A549 (cell line): ENCODE results near the gene BTG4. TPM values are rescaled to one million over a fixed set of nuclear protein-coding genes. Genes with fewer than 3 reads are reported as not detected.

Experiments
- ATAC-seq, 2 experiments: fragments of 200-7000 bp in 1 of 2; fragments of >200 bp in 1 of 2; cut with Nextera tagmentation in 1 of 2; cut with Tn5 transposase in 1 of 2; 3 replicates each; pipeline versions ENCODE4 v1.8.0 to v1.9.1; 2018 to 2020; ENCODE audit warnings: mild to moderate bottlenecking in 1 of 2, moderate library complexity in 1 of 2
- CTCF ChIA-PET: fragments of 300-600 bp; sonication (Branson Sonifier 250); formaldehyde crosslinking; extraction: SDS; loops from one replicate; lab custom pipeline; 2021; ENCODE audit warnings: antibody characterized with exemption, inconsistent platforms; lab: Yijun Ruan, JAX
- POLR2A ChIA-PET: fragments of 350-600 bp; formaldehyde crosslinking; extraction: SDS; loops from one replicate; lab custom pipeline; 2021; ENCODE audit warnings: antibody characterized with exemption, inconsistent platforms; lab: Yijun Ruan, JAX
- DNase-seq, 2 experiments: peaks; one replicate each; pipeline versions ENCODE4 v3.0.0 to v3.0.0-alpha.2; 2011 to 2016; ENCODE audit warnings: low read depth in 1 of 2, low spot score in 1 of 2
- FAIRE-seq: peaks from 2 replicates; lab custom pipeline; 2011; peaks lifted over from hg19 to GRCh38; lab: Jason Lieb, UNC
- H3K27ac ChIP-seq, 2 experiments: fragments of >200 bp; sonication (Bioruptor Twin); formaldehyde crosslinking; 3 replicates each; pipeline ENCODE4 v1.5.1; 2016 to 2017
- H3K4me1 ChIP-seq: fragments of >200 bp; sonication (Bioruptor Twin); formaldehyde crosslinking; 3 replicates; pipeline ENCODE4 v1.6.1; 2016
- H3K4me2 ChIP-seq: fragments of >200 bp; sonication (Bioruptor Twin); formaldehyde crosslinking; 3 replicates; pipeline ENCODE4 v1.6.1; 2016
- H3K4me3 ChIP-seq: fragments of >200 bp; sonication (Bioruptor Twin); formaldehyde crosslinking; 3 replicates; pipeline ENCODE4 v1.5.1; 2016
- H3K9me3 ChIP-seq: fragments of >200 bp; sonication (Bioruptor Twin); formaldehyde crosslinking; 3 replicates; pipeline ENCODE4 v1.6.1; 2016
- ATOH8 ChIP-seq: fragments of 250-450 bp; sonication (Bioruptor Pico); IDR thresholded peaks from 2 replicates; pipeline ENCODE4 v1.5.0; 2020; ENCODE audit warnings: low read depth, mild to moderate bottlenecking, moderate library complexity
- BHLHE40 ChIP-seq: IDR thresholded peaks from 2 replicates; pipeline ENCODE4 v1.6.1; 2012; ENCODE audit warnings: low read depth, low read length, inconsistent platforms
- CBX2 ChIP-seq: fragments of 200-600 bp; sonication (generic); IDR thresholded peaks from 2 replicates; pipeline ENCODE4 v1.6.1; 2016; ENCODE audit warnings: low read depth, mild to moderate bottlenecking, borderline replicate concordance
- CEBPB ChIP-seq, 2 experiments: fragments of >200 bp in 1 of 2; sonication (Bioruptor Twin) in 1 of 2; formaldehyde crosslinking in 1 of 2; IDR thresholded peaks; 2 replicates each; pipeline ENCODE4 v1.6.1; 2012 to 2016
- CHD2 ChIP-seq: fragments of 150-350 bp; IDR thresholded peaks from 2 replicates; pipeline ENCODE4 v1.6.1; 2014; ENCODE audit warnings: low read length; ENCODE audit not compliant: partially characterized antibody
- CHD4 ChIP-seq: fragments of 200-600 bp; sonication (generic); IDR thresholded peaks from 2 replicates; pipeline ENCODE4 v1.6.1; 2016; ENCODE audit warnings: antibody characterized with exemption, mild to moderate bottlenecking, borderline replicate concordance
- CTCF ChIP-seq: fragments of >200 bp; sonication (Bioruptor Twin); formaldehyde crosslinking; IDR thresholded peaks from 3 replicates; pipeline ENCODE4 v1.5.1; 2016
- EHMT2 ChIP-seq: fragments of 200-600 bp; sonication (generic); IDR thresholded peaks from 2 replicates; pipeline ENCODE4 v1.6.1; 2016; ENCODE audit warnings: antibody characterized with exemption, low read depth, mild to moderate bottlenecking, moderate library complexity
- ESRRA ChIP-seq: fragments of 150-350 bp; IDR thresholded peaks from 2 replicates; pipeline ENCODE4 v1.6.1; 2014; ENCODE audit warnings: mild to moderate bottlenecking, low read length, borderline replicate concordance
- FOSB ChIP-seq: fragments of 250-450 bp; sonication (Bioruptor Pico); IDR thresholded peaks from 2 replicates; pipeline ENCODE4 v1.5.0; 2020; ENCODE audit warnings: mild to moderate bottlenecking, moderate library complexity
- FOSL2 ChIP-seq, 2 experiments: fragments of 450-650 bp in 1 of 2; fragments of >200 bp in 1 of 2; sonication (Bioruptor Twin) in 1 of 2; formaldehyde crosslinking; IDR thresholded peaks; 2 replicates each; pipeline versions ENCODE4 v1.5.0 to v1.6.1; 2016 to 2020; ENCODE audit warnings: mild to moderate bottlenecking in 1 of 2, moderate library complexity in 1 of 2
- FOXS1 ChIP-seq: fragments of 250-450 bp; sonication (Bioruptor Pico); IDR thresholded peaks from 2 replicates; pipeline ENCODE4 v1.5.0; 2020; ENCODE audit warnings: mild to moderate bottlenecking, moderate library complexity
- HDAC2 ChIP-seq: fragments of 200-600 bp; sonication (generic); IDR thresholded peaks from 2 replicates; pipeline ENCODE4 v1.6.1; 2016
- HEYL ChIP-seq: fragments of 250-450 bp; sonication (Bioruptor Pico); IDR thresholded peaks from 2 replicates; pipeline ENCODE4 v1.8.0; 2021; ENCODE audit warnings: mild to moderate bottlenecking, moderate library complexity
- HMGXB4 ChIP-seq: fragments of 250-450 bp; sonication (Bioruptor Pico); IDR thresholded peaks from 2 replicates; pipeline ENCODE4 v1.5.0; 2021; ENCODE audit warnings: mild to moderate bottlenecking, moderate library complexity, borderline replicate concordance
- HOXB13 ChIP-seq: fragments of 250-450 bp; sonication (Bioruptor Pico); IDR thresholded peaks from 2 replicates; pipeline ENCODE4 v1.5.0; 2020; ENCODE audit warnings: low read depth, mild to moderate bottlenecking, moderate library complexity
- JUNB ChIP-seq: fragments of >200 bp; sonication (Bioruptor Twin); formaldehyde crosslinking; IDR thresholded peaks from 2 replicates; pipeline ENCODE4 v1.6.1; 2016
- MAX ChIP-seq: IDR thresholded peaks from 2 replicates; pipeline ENCODE4 v1.6.1; 2012
- MAZ ChIP-seq: fragments of 150-350 bp; IDR thresholded peaks from 2 replicates; pipeline ENCODE4 v1.6.1; 2014; ENCODE audit warnings: antibody characterized with exemption, low read depth, low read length, borderline replicate concordance
- NR3C1 ChIP-seq: fragments of >200 bp; sonication (Bioruptor Twin); formaldehyde crosslinking; IDR thresholded peaks from 3 replicates; pipeline ENCODE4 v1.6.1; 2017
- RARB ChIP-seq: fragments of 250-450 bp; sonication (Bioruptor Pico); IDR thresholded peaks from 2 replicates; pipeline ENCODE4 v1.8.0; 2021; ENCODE audit warnings: mild to moderate bottlenecking, moderate library complexity
- RFX5 ChIP-seq: fragments of 450-650 bp; IDR thresholded peaks from 2 replicates; pipeline ENCODE4 v1.7.1; 2014; ENCODE audit warnings: antibody characterized with exemption, mild to moderate bottlenecking, moderate library complexity
- TFCP2L1 ChIP-seq: fragments of 250-450 bp; sonication (Bioruptor Pico); IDR thresholded peaks from 2 replicates; pipeline ENCODE4 v1.5.0; 2021; ENCODE audit warnings: mild to moderate bottlenecking
- ZC3H11A ChIP-seq: fragments of 450-650 bp; IDR thresholded peaks from 2 replicates; pipeline ENCODE4 v1.6.1; 2014; ENCODE audit warnings: antibody characterized with exemption, mild to moderate bottlenecking
- ZSCAN20 ChIP-seq: fragments of 250-450 bp; sonication (Bioruptor Pico); IDR thresholded peaks from 2 replicates; pipeline ENCODE4 v1.8.0; 2022; ENCODE audit warnings: mild to moderate bottlenecking, moderate library complexity
- WGBS: methylation state at CpG from one replicate; pipeline ENCODE4 v1.1.6; 2017; ENCODE audit errors: missing lambda C conversion rate; 5-methylcytosine and 5-hydroxymethylcytosine counted together
- polyA plus RNA-seq, 4 experiments: library from polyadenylated mRNA; depleted of rRNA in 3 of 4; stranded (reverse); fragments of >200 nt; fragmentation: RNase III in 1 of 4; extraction: RNeasy Plus Mini Kit Qiagen cat#74134 plus additional on column Dnase treatment in 1 of 4; gene quantifications; 2 replicates in 3 of 4; 3 replicates in 1 of 4; pipeline ENCODE4 v1.2.3, GENCODE V29; 2011 to 2017

The BTG4 gene
- polyA plus RNA-seq, 2 of the 4 experiments (the other 2 are of a cell fraction) = 0.23 to 0.36 TPM

- no peaks in the 10 kb centered on the region for H3K9me3 ChIP-seq
- TF ChIP-seq CHD2 = no peak
- TF ChIP-seq CHD4 = no peak
- no peak for TF ChIP-seq EHMT2
- no peak for TF ChIP-seq MAX
- TF ChIP-seq CTCF = no peak
- TF ChIP-seq HMGXB4 = no peak
- no peak for TF ChIP-seq TFCP2L1 (CRISPR knock-in tag)
- no peak for TF ChIP-seq ZC3H11A
- no peak for TF ChIP-seq ESRRA
- no peak for TF ChIP-seq FOXS1
- TF ChIP-seq FOSL2 (IDR thresholded peaks at IDR 0.05) = no peak
- TF ChIP-seq FOSL2 (CRISPR knock-in tag; IDR thresholded peaks at IDR 0.05) = no peak
- TF ChIP-seq JUNB = no peak
- CTCF ChIA-PET = no interaction called here
- no peak overlapping the region for H3K4me3 ChIP-seq
- WGBS = 45% methylated on average over 4 of the region's 4 CpGs
- H3K4me2 ChIP-seq = no peak overlapping the region
- ATAC-seq = no peak
- H3K27ac ChIP-seq = no peak overlapping the region
- DNase-seq = no peak
- no peak for FAIRE-seq
- POLR2A ChIA-PET = no interaction called here
- no peaks in the 10 kb centered on the region for H3K4me1 ChIP-seq
Observed at GRCh38 chr11:111469200-111469599, 43.0 kb downstream of the BTG4 start.

GRCh38 chr11:111466615-111467014 is 45.6 kb downstream of the BTG4 start:
- no peak overlapping the region for H3K4me2 ChIP-seq
- H3K9me3 ChIP-seq = no peaks in the 10 kb centered on the region
- CTCF ChIA-PET = no interaction called here
- TF ChIP-seq CHD2 = no peak
- TF ChIP-seq CEBPB (IDR thresholded peaks at IDR 0.05) = no peak
- TF ChIP-seq TFCP2L1 (CRISPR knock-in tag) = no peak
- no peak for TF ChIP-seq BHLHE40
- no peak for TF ChIP-seq HEYL (CRISPR knock-in tag)
- TF ChIP-seq CTCF = no peak
- TF ChIP-seq ATOH8 (CRISPR knock-in tag) = no peak
- no peak for TF ChIP-seq ZSCAN20
- TF ChIP-seq RARB (CRISPR knock-in tag) = no peak
- TF ChIP-seq CHD4 = no peak
- no peak for TF ChIP-seq FOSB (CRISPR knock-in tag)
- no peak for TF ChIP-seq HOXB13 (CRISPR knock-in tag)
- no peak for TF ChIP-seq MAZ
- no peak for TF ChIP-seq CBX2
- no peak for TF ChIP-seq HDAC2
- TF ChIP-seq FOSL2 (IDR thresholded peaks at IDR 0.05) = no peak
- no peak for TF ChIP-seq FOSL2 (CRISPR knock-in tag; IDR thresholded peaks at IDR 0.05)
- TF ChIP-seq RFX5 = no peak
- no peak for TF ChIP-seq NR3C1
- TF ChIP-seq, all 56 proteins: peak for 0
- no peak for DNase-seq
- FAIRE-seq = no peak
- POLR2A ChIA-PET = no interaction called here
- Histone ChIP-seq H3K4me1 (no peaks in the 10 kb centered on the region), H3K27ac (no peak overlapping the region), H3K4me3 (no peak overlapping the region)
- no peak for ATAC-seq
